Measurements from ENCODE around the gene SDK1. TPM values are rescaled to one million over a fixed set of nuclear protein-coding genes. Genes with fewer than 3 reads are reported as not detected.

Gene SDK1
- total and polyA plus RNA-seq, 4 donors: 0.12 to 0.47 (median 0.36) TPM

DNA sequence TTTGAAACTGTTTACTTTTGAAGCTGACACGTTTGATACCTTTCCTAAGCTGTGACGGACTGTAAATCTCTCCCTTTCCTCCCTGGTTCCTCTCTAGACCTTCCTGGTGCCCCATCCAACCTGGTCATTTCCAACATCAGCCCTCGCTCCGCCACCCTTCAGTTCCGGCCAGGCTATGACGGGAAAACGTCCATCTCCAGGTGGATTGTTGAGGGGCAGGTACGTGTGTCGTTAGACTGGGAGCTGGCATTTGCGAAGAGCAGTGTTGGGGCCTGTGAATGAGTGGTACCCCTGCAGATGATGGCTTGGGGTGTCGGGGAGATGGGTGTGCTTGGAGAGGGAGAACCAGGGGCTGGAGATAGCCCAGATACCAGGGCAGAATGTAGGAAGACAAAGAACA, 778.3 kb downstream of the SDK1 start:
- no peaks in the 10 kb centered on the region for H3K27me3 ChIP-seq (ENCODE audit: control insufficient read depth in 4 of 4, insufficient read depth in 4 of 4, low read length in 3 of 4)
- TF ChIP-seq, protein P1, sequence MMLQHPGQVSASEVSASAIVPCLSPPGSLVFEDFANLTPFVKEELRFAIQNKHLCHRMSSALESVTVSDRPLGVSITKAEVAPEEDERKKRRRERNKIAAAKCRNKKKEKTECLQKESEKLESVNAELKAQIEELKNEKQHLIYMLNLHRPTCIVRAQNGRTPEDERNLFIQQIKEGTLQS (IDR thresholded peaks at IDR 0.05): no peak
- TF ChIP-seq GABPA (IDR thresholded peaks at IDR 0.05 in 1 of 2, conservative IDR thresholded peaks at IDR 0.05 in 1 of 2): no peak
- TF ChIP-seq, protein P2, sequence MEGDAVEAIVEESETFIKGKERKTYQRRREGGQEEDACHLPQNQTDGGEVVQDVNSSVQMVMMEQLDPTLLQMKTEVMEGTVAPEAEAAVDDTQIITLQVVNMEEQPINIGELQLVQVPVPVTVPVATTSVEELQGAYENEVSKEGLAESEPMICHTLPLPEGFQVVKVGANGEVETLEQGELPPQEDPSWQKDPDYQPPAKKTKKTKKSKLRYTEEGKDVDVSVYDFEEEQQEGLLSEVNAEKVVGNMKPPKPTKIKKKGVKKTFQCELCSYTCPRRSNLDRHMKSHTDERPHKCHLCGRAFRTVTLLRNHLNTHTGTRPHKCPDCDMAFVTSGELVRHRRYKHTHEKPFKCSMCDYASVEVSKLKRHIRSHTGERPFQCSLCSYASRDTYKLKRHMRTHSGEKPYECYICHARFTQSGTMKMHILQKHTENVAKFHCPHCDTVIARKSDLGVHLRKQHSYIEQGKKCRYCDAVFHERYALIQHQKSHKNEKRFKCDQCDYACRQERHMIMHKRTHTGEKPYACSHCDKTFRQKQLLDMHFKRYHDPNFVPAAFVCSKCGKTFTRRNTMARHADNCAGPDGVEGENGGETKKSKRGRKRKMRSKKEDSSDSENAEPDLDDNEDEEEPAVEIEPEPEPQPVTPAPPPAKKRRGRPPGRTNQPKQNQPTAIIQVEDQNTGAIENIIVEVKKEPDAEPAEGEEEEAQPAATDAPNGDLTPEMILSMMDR (IDR thresholded peaks at IDR 0.05; ENCODE audit: low read depth, low read length, missing input control): no peak
- TF ChIP-seq EGR1 (IDR thresholded peaks at IDR 0.05; ENCODE audit: low read depth in 2 of 2): no peak
- TF ChIP-seq RAD21 (IDR thresholded peaks at IDR 0.05): no peak
- 90% methylated on average over 11 of the region's 11 CpGs for WGBS
- H3K4me1 ChIP-seq (ENCODE audit: control insufficient read depth in 4 of 4, insufficient read depth in 4 of 4, low read length in 3 of 4): no peaks in the 10 kb centered on the region
- DNase-seq (ENCODE audit: low spot score): peak; percentile 6
- H3K4me3 ChIP-seq (ENCODE audit: low read depth in 1 of 3, low read length in 3 of 3): no peak overlapping the region
- H3K36me3 ChIP-seq (ENCODE audit: control insufficient read depth in 4 of 4, insufficient read depth in 3 of 4, low read depth in 1 of 4, low read length in 3 of 4): no peaks in the 10 kb centered on the region
- H3K9me3 ChIP-seq (ENCODE audit: control insufficient read depth in 4 of 4, low read length in 3 of 4): no peaks in the 10 kb centered on the region
- H3K27ac ChIP-seq (ENCODE audit: low read depth in 1 of 2, low read length in 2 of 2): no peak overlapping the region
- H3K9ac ChIP-seq (ENCODE audit: low read depth in 1 of 2, low read length in 2 of 2): no peak overlapping the region

DNA sequence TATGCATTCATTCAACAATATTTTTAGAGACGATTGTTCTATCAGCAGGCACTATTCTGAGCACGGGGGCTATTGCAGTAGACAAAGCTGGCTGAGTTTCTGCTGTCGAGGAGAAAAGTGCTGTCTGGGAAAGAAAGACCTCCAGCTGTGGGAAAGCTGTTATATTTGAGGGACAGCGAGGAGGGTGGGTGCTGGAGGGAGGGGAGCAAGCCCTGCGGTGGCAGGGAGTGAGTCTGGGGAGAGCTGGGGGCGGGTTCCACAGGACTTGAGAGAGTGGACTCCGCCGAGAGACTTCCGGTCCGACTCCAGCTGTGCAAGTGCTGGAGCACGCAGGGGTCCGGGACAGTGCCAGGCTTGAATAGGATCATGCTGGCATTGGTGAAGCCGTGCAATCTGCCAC, 778.9 kb downstream of the SDK1 start:
- Histone ChIP-seq H3K9ac (ENCODE audit: low read depth in 1 of 2, low read length in 2 of 2) (no peak overlapping the region), H3K27ac (ENCODE audit: low read depth in 1 of 2, low read length in 2 of 2) (no peak overlapping the region), H3K4me3 (ENCODE audit: low read depth in 1 of 3, low read length in 3 of 3) (no peak overlapping the region), H3K9me3 (ENCODE audit: control insufficient read depth in 4 of 4, low read length in 3 of 4) (no peaks in the 10 kb centered on the region), H3K36me3 (ENCODE audit: control insufficient read depth in 4 of 4, insufficient read depth in 3 of 4, low read depth in 1 of 4, low read length in 3 of 4) (no peaks in the 10 kb centered on the region), H3K27me3 (ENCODE audit: control insufficient read depth in 4 of 4, insufficient read depth in 4 of 4, low read length in 3 of 4) (no peaks in the 10 kb centered on the region), H3K4me1 (ENCODE audit: control insufficient read depth in 4 of 4, insufficient read depth in 4 of 4, low read length in 3 of 4) (no peaks in the 10 kb centered on the region)
- peak; percentile 14 for DNase-seq (ENCODE audit: low spot score)
- no peak for TF ChIP-seq RXRA (IDR thresholded peaks at IDR 0.05)
- no peak for TF ChIP-seq JUND (IDR thresholded peaks at IDR 0.05)
- TF ChIP-seq EGR1 (IDR thresholded peaks at IDR 0.05; ENCODE audit: low read depth in 2 of 2): no peak
- no peak for TF ChIP-seq FOXA1 (IDR thresholded peaks at IDR 0.05)
- TF ChIP-seq, protein P1 (IDR thresholded peaks at IDR 0.05): no peak
- TF ChIP-seq HNF4A (conservative IDR thresholded peaks at IDR 0.05): no peak
- no peak for TF ChIP-seq TAF1 (conservative IDR thresholded peaks at IDR 0.05)
- 90% methylated on average over 13 of the region's 13 CpGs for WGBS

DNA sequence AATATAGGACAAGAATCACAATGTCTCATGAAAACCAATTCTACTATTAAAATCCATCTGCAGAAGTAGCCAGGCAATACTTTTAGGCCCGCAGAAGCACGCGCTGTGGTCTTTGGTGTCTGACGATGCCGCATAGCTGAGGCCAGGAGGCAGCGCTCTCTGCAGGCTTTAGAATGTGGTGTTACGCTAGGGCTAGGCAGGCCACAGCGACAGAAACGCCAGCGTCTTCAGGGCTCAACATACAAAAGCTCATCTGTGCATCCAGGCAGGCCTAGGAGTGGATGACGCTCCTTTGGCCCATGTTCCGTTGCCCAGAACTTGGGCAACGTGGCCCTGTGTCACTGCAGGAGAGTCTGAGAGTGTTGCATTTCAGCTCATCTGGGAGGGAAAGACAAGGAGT, 779.9 kb downstream of the SDK1 start:
- WGBS: 93% methylated on average over 13 of the region's 13 CpGs
- TF ChIP-seq GABPA (IDR thresholded peaks at IDR 0.05 in 1 of 2, conservative IDR thresholded peaks at IDR 0.05 in 1 of 2) (no peak), RAD21 (IDR thresholded peaks at IDR 0.05) (no peak), YY1 (IDR thresholded peaks at IDR 0.05) (no peak), EGR1 (IDR thresholded peaks at IDR 0.05; ENCODE audit: low read depth in 2 of 2) (no peak), RXRA (IDR thresholded peaks at IDR 0.05) (no peak), NR2F2 (IDR thresholded peaks at IDR 0.05) (no peak), HNF4G (IDR thresholded peaks at IDR 0.05) (no peak), SP1 (IDR thresholded peaks at IDR 0.05) (no peak), FOXA2 (IDR thresholded peaks at IDR 0.05) (no peak), FOXA1 (IDR thresholded peaks at IDR 0.05) (no peak), JUND (IDR thresholded peaks at IDR 0.05) (no peak), HNF4A (conservative IDR thresholded peaks at IDR 0.05) (no peak), TAF1 (conservative IDR thresholded peaks at IDR 0.05) (no peak)
- TF ChIP-seq, protein P3, sequence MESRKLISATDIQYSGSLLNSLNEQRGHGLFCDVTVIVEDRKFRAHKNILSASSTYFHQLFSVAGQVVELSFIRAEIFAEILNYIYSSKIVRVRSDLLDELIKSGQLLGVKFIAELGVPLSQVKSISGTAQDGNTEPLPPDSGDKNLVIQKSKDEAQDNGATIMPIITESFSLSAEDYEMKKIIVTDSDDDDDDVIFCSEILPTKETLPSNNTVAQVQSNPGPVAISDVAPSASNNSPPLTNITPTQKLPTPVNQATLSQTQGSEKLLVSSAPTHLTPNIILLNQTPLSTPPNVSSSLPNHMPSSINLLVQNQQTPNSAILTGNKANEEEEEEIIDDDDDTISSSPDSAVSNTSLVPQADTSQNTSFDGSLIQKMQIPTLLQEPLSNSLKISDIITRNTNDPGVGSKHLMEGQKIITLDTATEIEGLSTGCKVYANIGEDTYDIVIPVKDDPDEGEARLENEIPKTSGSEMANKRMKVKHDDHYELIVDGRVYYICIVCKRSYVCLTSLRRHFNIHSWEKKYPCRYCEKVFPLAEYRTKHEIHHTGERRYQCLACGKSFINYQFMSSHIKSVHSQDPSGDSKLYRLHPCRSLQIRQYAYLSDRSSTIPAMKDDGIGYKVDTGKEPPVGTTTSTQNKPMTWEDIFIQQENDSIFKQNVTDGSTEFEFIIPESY (IDR thresholded peaks at IDR 0.05): no peak
- TF ChIP-seq, protein P4, sequence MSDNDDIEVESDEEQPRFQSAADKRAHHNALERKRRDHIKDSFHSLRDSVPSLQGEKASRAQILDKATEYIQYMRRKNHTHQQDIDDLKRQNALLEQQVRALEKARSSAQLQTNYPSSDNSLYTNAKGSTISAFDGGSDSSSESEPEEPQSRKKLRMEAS (IDR thresholded peaks at IDR 0.05): no peak
- TF ChIP-seq, protein P2 (IDR thresholded peaks at IDR 0.05; ENCODE audit: low read depth, low read length, missing input control): no peak
- TF ChIP-seq, protein P1 (IDR thresholded peaks at IDR 0.05): no peak
- H3K36me3 ChIP-seq (ENCODE audit: control insufficient read depth in 4 of 4, insufficient read depth in 3 of 4, low read depth in 1 of 4, low read length in 3 of 4): no peaks in the 10 kb centered on the region
- H3K27me3 ChIP-seq (ENCODE audit: control insufficient read depth in 4 of 4, insufficient read depth in 4 of 4, low read length in 3 of 4): no peaks in the 10 kb centered on the region
- H3K9me3 ChIP-seq (ENCODE audit: control insufficient read depth in 4 of 4, low read length in 3 of 4): no peaks in the 10 kb centered on the region
- no peaks in the 10 kb centered on the region for H3K4me1 ChIP-seq (ENCODE audit: control insufficient read depth in 4 of 4, insufficient read depth in 4 of 4, low read length in 3 of 4)
- H3K9ac ChIP-seq (ENCODE audit: low read depth in 1 of 2, low read length in 2 of 2): no peak overlapping the region
- no peak for DNase-seq (ENCODE audit: low spot score)
- no peak overlapping the region for H3K27ac ChIP-seq (ENCODE audit: low read depth in 1 of 2, low read length in 2 of 2)
- H3K4me3 ChIP-seq (ENCODE audit: low read depth in 1 of 3, low read length in 3 of 3): no peak overlapping the region

Measured in liver (tissue), 9 donors.